HepG2 (cell line): ENCODE data around the gene VPS25. TPM values are rescaled to one million over a fixed set of nuclear protein-coding genes. Genes with fewer than 3 reads are reported as not detected.

ENCODE experiments used
- CTCF ChIP-seq: sonication (generic); formaldehyde crosslinking; IDR thresholded peaks from 2 replicates; pipeline ENCODE4 v1.5.0; 2020; ENCODE audit warnings: mild to moderate bottlenecking, missing genetic modification reagents, moderate library complexity
- GATAD2A ChIP-seq: IDR thresholded peaks from 2 replicates; pipeline ENCODE4 v1.6.1; 2016
- HHEX ChIP-seq: IDR thresholded peaks from 2 replicates; pipeline ENCODE4 v1.6.1; 2016; ENCODE audit warnings: control low read depth
- HNRNPH1 ChIP-seq: fragments of 200-400 bp; formaldehyde crosslinking; optimal IDR thresholded peaks from 2 replicates; pipeline ENCODE3; 2017; ENCODE audit warnings: mild to moderate bottlenecking, low read depth, low read length
- PHF8 ChIP-seq: sonication (generic); formaldehyde crosslinking; IDR thresholded peaks from 2 replicates; pipeline ENCODE4 v1.5.0; 2020; ENCODE audit warnings: missing genetic modification reagents
- SRY ChIP-seq: sonication (generic); formaldehyde crosslinking; IDR thresholded peaks from 2 replicates; pipeline ENCODE4 v1.8.0; 2022; ENCODE audit warnings: mild to moderate bottlenecking, missing genetic modification reagents
- THRA ChIP-seq: sonication (generic); formaldehyde crosslinking; IDR thresholded peaks from 2 replicates; pipeline ENCODE4 v1.4.0; 2020; ENCODE audit warnings: missing genetic modification reagents, borderline replicate concordance
- ZBTB49 ChIP-seq: sonication (generic); formaldehyde crosslinking; IDR thresholded peaks from 2 replicates; pipeline ENCODE4 v1.4.0; 2020; ENCODE audit warnings: missing genetic modification reagents, borderline replicate concordance
- ZFP62 ChIP-seq: sonication (generic); formaldehyde crosslinking; IDR thresholded peaks from 2 replicates; pipeline ENCODE4 v1.4.0; 2020; ENCODE audit warnings: missing genetic modification reagents
- ZNF121 ChIP-seq: sonication (generic); formaldehyde crosslinking; IDR thresholded peaks from 2 replicates; pipeline ENCODE4 v1.5.0; 2020; ENCODE audit warnings: mild to moderate bottlenecking, missing genetic modification reagents
- ZNF407 ChIP-seq: sonication (generic); formaldehyde crosslinking; IDR thresholded peaks from one replicate; pipeline ENCODE4 v1.5.1; 2020; ENCODE audit warnings: mild to moderate bottlenecking, missing genetic modification reagents; ENCODE audit errors: not compliant biosample characterization
- ZNF589 ChIP-seq: sonication (generic); formaldehyde crosslinking; conservative IDR thresholded peaks from 2 replicates; pipeline ENCODE4 v1.8.0; 2022; ENCODE audit warnings: mild to moderate bottlenecking, moderate library complexity, missing genetic modification reagents
- polyA plus RNA-seq, 8 experiments: library from polyadenylated mRNA; depleted of rRNA in 3 of 8; stranded (reverse) in 7 of 8; unstranded in 1 of 8; fragments of >200 nt; fragmentation: Illumina TruSeq in 4 of 8; extraction: Trizol in 4 of 8; gene quantifications; 2 replicates each; pipeline versions ENCODE4 v1.2.1 to v1.2.3, GENCODE V29; 2011 to 2016; ENCODE audit warnings: low read depth in 4 of 8, missing spikeins in 1 of 8, mixed read lengths in 1 of 8; ENCODE audit not compliant: insufficient read depth in 1 of 8
- total RNA-seq, 5 experiments: library from RNA; depleted of rRNA; stranded (reverse); fragments of >200 nt; fragmentation: Illumina TruSeq; extraction: Trizol; gene quantifications; 2 replicates each; pipeline ENCODE4 v1.2.3, GENCODE V29; 2016; ENCODE audit warnings: low read depth in 1 of 5

Gene VPS25
- total and polyA plus RNA-seq, 2 of the 13 experiments (the other 11 are each of a cell fraction or from before 2014, with no cell fraction given) = 161 to 249 TPM

- no peak for TF ChIP-seq ZBTB49 (CRISPR knock-in tag)
- TF ChIP-seq ZFP62 (CRISPR knock-in tag) = peak; percentile 59; the same call in 1 of the 2 replicates
- peak; percentile 64; the same call in 1 of the 2 replicates for TF ChIP-seq ZNF121 (CRISPR knock-in tag)
- no peak; the same call in 1 of the 2 replicates for TF ChIP-seq SRY (CRISPR knock-in tag)
- peak; percentile 69; the same call in 1 of the 2 replicates for TF ChIP-seq ZNF589 (CRISPR knock-in tag)
- TF ChIP-seq CTCF = 0 out of 2 replicates have a peak, but pooled peaks have one; percentile 42
- peak; percentile 96 for TF ChIP-seq GATAD2A (CRISPR knock-in tag)
- TF ChIP-seq HNRNPH1 = peak; percentile 60
- peak; percentile 62; the same call in 1 of the 2 replicates for TF ChIP-seq PHF8 (CRISPR knock-in tag)
- TF ChIP-seq HHEX (CRISPR knock-in tag) = peak; percentile 72; the same call in 1 of the 2 replicates
- peak; percentile 84 for TF ChIP-seq THRA (CRISPR knock-in tag)
- TF ChIP-seq ZNF407 = no peak
These were observed 6.9 kb downstream of the VPS25 start, which contains the start of gene WNK4 (continued) for GRCh38 chr17:42779936-42780850.
